ENCODE measurements around the gene ENTPD6.
"Not testable (repeated sequence)": the region's sequence is repeated elsewhere in the genome, so short reads cannot be mapped to it uniquely, and the experiment has no call there.

Gene ENTPD6

DNA sequence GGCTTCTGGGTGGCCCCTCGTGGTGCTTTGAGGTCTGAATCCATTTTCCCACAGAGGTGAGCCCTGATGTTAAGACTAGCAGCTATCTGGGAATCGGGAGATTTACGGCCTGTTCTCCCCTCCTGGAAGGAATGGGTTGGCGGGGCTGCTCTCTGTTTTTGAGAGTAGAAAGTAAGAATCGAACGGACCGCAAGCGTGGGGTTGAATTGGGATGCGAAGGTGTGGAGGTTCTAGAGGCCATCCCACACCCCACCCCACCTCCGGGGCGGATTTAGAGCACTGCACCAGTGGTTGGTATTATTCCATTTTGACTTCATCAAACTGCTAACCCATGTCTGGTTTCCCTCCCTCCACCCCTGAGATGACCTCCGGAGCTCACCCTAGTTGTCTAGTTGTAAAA is 63.8 kb downstream of the ENTPD6 start:
- no peak for DNase-seq

DNA sequence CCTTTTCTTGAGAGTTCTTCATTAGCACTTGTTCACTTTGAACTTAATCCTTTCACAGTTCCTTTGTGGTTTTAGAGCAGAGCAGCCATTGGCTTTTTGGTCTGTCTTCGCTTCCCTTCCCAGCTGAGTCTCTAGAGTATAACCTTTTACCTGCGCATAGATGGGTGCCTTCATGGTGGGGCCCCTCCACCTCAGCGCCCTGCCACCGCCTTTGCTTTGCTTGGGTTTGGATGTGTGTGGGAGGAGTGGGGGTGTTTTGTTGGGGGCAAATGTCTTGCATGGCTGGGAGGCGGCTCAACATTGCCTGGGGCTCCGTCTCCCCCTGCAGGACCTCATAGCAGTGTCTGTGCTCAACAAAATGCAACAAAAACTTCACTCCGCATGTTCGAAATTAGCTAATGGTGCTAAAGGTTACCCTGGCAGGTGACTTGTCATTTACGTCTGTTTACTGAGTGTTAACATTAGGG is 64.3 kb downstream of the ENTPD6 start:
- DNase-seq = no peak

DNA sequence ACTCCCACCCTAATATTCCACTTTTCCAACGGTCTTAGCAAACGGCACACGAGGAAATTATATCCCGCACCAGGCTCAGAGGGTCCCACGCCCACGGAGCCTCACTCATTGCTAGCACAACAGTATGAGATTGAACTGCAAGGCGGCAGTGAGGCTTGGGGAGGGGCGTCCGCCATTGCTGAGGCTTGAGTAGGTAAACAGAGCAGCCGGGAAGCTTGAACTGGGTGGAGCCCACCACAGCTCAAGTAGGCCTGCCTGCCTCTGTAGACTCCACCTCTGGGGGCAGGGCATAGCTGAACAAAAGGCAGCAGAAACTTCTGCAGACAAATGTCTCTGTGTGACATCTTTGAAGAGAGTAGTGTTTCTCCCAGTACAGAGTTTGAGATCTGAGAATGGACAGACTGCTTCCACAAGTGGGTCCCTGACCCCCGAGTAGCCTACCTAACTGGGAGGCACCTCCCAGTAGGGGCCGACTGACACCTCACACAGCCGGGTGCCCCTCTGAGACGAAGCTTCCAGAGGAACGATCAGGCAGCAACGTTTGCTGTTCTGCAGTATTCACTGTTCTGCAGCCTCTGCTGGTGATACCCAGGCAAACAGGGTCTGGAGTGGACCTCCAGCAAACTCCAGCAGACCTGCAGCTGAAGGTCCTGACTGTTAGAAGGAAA is 65.4 kb downstream of the ENTPD6 start:
- not testable (repeated sequence) for DNase-seq

- no peak for DNase-seq
Observed at GRCh38 chr20:25269057-25269832, 73.7 kb downstream of the ENTPD6 start.

DNA sequence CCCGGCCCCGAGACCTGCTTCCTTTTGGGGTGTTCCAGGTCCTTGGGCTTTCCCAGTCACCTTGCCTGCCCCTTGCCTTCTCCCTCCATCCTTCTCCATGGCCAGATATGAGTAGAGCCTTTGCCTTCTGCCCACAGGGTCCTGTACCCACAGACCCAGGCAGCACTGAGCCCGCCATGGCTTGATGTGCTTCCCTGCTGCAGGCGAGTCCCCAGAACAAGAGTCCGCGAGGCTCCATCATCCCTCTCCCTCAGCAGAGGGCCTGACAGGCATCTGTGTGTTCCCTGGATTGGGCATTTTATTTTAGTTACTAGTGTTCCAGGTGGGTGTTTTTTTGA is 74.3 kb downstream of the ENTPD6 start:
- no peak for DNase-seq

GRCh38 chr20:25270829-25271251 is 75.3 kb downstream of the ENTPD6 start:
- DNase-seq = no peak

- DNase-seq = no peak
Observed at GRCh38 chr20:25271486-25272222, 76.1 kb downstream of the ENTPD6 start.

DNA sequence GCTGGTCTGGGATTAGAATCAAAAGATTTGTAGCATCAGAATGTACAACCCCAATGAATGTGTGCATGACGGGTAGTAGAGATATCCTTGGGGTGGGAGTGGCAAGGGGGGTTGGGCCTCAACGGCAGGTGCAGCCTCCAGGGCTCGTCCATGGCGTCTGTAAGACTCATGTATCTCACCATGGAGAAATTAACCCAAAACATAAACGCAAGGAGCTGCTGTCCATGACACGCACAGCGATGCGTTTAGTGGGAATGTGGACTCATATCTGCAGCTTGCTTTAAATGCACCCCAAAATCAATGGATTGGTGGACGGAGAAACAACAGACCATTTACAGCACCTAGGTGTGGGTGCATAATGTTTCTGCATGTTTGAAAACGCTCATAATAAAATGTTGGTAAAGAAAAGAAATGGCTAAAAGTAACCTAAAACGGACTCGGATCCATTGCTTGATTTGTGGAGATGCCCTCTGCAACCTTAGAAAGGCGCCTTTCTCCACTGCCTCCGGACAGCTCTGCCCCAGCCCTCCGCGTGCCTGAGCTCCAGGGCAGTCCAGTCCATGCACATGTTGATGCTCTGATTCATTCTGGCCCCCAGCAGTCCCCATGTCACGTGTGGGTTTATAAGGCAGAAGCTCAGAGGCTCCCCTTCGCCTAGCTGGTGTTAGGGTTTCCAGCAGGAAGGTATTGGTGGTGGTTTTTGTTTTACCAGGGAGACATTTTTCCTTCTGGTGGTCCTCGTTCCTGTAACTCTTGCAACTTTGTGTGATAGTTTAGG is 76.9 kb downstream of the ENTPD6 start:
- DNase-seq = no peak

- DNase-seq = no peak
Observed at GRCh38 chr20:25273046-25273445, 77.5 kb downstream of the ENTPD6 start.

- no peak for DNase-seq
Observed at GRCh38 chr20:25273541-25274358, 78.2 kb downstream of the ENTPD6 start.

GRCh38 chr20:25274481-25274880 is 79.0 kb downstream of the ENTPD6 start:
- no peak for DNase-seq

GRCh38 chr20:25274891-25275812 is 79.6 kb downstream of the ENTPD6 start:
- DNase-seq = no peak

- no peak for DNase-seq
Observed at GRCh38 chr20:25275813-25276532, 80.5 kb downstream of the ENTPD6 start.
